H1 (cell line): ENCODE measurements around the gene RAB40C. TPM values are rescaled to one million over a fixed set of nuclear protein-coding genes. Genes with fewer than 3 reads are reported as not detected.

ENCODE experiments used
- CTCF ChIA-PET: fragments of 300-600 bp; sonication (Branson Sonifier 250); formaldehyde crosslinking; loops from one replicate; lab custom pipeline; 2021; ENCODE audit not compliant: partially characterized antibody; lab: Charles Lee
- POLR2A ChIA-PET: fragments of 300-600 bp; sonication (Branson Sonifier 250); formaldehyde crosslinking; loops from one replicate; lab custom pipeline; 2021; ENCODE audit warnings: inconsistent platforms; ENCODE audit not compliant: partially characterized antibody; lab: Charles Lee
- DNase-seq, 2 experiments: peaks; one replicate each; pipeline versions ENCODE4 v3.0.0 to v3.0.0-alpha.2; 2010 to 2022; ENCODE audit warnings: low spot score in 2 of 2, low read depth in 1 of 2, mixed read lengths in 1 of 2
- FAIRE-seq: peaks from 2 replicates; lab custom pipeline; 2011; peaks lifted over from hg19 to GRCh38; lab: Jason Lieb, UNC
- H2AFZ ChIP-seq: 2 replicates; pipeline ENCODE4 v1.8.1; 2012; ENCODE audit warnings: low read length, inconsistent platforms
- H2AK5ac ChIP-seq: 2 replicates; pipeline ENCODE4 v1.6.1; 2013; ENCODE audit warnings: low read depth, low read length
- H2BK120ac ChIP-seq: replicated peaks from 2 replicates; pipeline ENCODE3; 2013; ENCODE audit warnings: low read depth, low read length, inconsistent platforms
- H2BK12ac ChIP-seq: 2 replicates; pipeline ENCODE4 v1.6.1; 2013; ENCODE audit warnings: low read depth, low read length
- H2BK15ac ChIP-seq: 2 replicates; pipeline ENCODE4 v1.6.1; 2013; ENCODE audit warnings: low read length
- H2BK20ac ChIP-seq: 2 replicates; pipeline ENCODE4 v1.6.1; 2013; ENCODE audit warnings: low read length
- H2BK5ac ChIP-seq: 2 replicates; pipeline ENCODE4 v1.6.1; 2013; ENCODE audit warnings: low read depth, low read length
- H3K14ac ChIP-seq: 2 replicates; pipeline ENCODE4 v1.6.1; 2013; ENCODE audit warnings: inconsistent platforms; ENCODE audit not compliant: insufficient read length
- H3K18ac ChIP-seq: 2 replicates; pipeline ENCODE4 v1.6.1; 2013; ENCODE audit warnings: low read length; ENCODE audit errors: extremely low read depth
- H3K23ac ChIP-seq: 2 replicates; pipeline ENCODE4 v1.6.1; 2013; ENCODE audit warnings: inconsistent platforms; ENCODE audit not compliant: insufficient read length
- H3K23me2 ChIP-seq: 2 replicates; pipeline ENCODE4 v1.6.1; 2013; ENCODE audit warnings: low read depth, low read length
- H3K27ac ChIP-seq: 2 replicates; pipeline ENCODE4 v1.6.1; 2011; ENCODE audit warnings: low read depth, low read length, inconsistent platforms
- H3K27me3 ChIP-seq, 4 experiments: replicated peaks in 1 of 4; 1 replicate in 1 of 4; 2 replicates in 3 of 4; pipeline versions ENCODE4 v1.6.1 to v1.8.1; 2011 to 2013; ENCODE audit warnings: low read length in 3 of 4, mild to moderate bottlenecking in 3 of 4, inconsistent platforms in 2 of 4, mixed read lengths in 2 of 4, moderate library complexity in 1 of 4; ENCODE audit not compliant: control insufficient read depth in 3 of 4, insufficient read depth in 3 of 4; ENCODE audit errors: extremely low read depth in 1 of 4
- H3K36me3 ChIP-seq, 4 experiments: 2 replicates each; pipeline versions ENCODE4 v1.6.1 to v1.8.1; 2011 to 2013; ENCODE audit warnings: mild to moderate bottlenecking in 4 of 4, low read length in 3 of 4, moderate library complexity in 2 of 4, control low read depth in 1 of 4, inconsistent platforms in 1 of 4; ENCODE audit not compliant: insufficient read depth in 4 of 4, control insufficient read depth in 2 of 4
- H3K4ac ChIP-seq: replicated peaks from 2 replicates; pipeline ENCODE3; 2013; ENCODE audit warnings: low read length, low read depth, mixed read lengths, inconsistent platforms; ENCODE audit not compliant: insufficient read length
- H3K4me1 ChIP-seq, 4 experiments: replicated peaks in 1 of 4; 1 replicate in 1 of 4; 2 replicates in 3 of 4; pipeline versions ENCODE4 v1.6.1 to v1.8.1; 2011 to 2013; ENCODE audit warnings: low read length in 3 of 4, inconsistent platforms in 2 of 4, mixed read lengths in 1 of 4; ENCODE audit not compliant: insufficient read depth in 4 of 4, control insufficient read depth in 3 of 4
- H3K4me2 ChIP-seq, 2 experiments: 2 replicates each; pipeline versions ENCODE4 v1.6.1 to v1.8.1; 2011 to 2013; ENCODE audit warnings: low read depth in 2 of 2, low read length in 2 of 2, control low read depth in 1 of 2, inconsistent platforms in 1 of 2, mild to moderate bottlenecking in 1 of 2; ENCODE audit not compliant: insufficient read depth in 1 of 2
- H3K4me3 ChIP-seq, 4 experiments: fragments of 200-600, 300-600 bp in 1 of 4; sonication (generic), shearing (Covaris generic), sonication (Bioruptor Twin) in 1 of 4; 2 replicates each; pipeline versions ENCODE4 v1.5.1 to v1.8.1; 2011 to 2016; ENCODE audit warnings: low read length in 4 of 4, low read depth in 3 of 4, control low read depth in 2 of 4, inconsistent platforms in 2 of 4, mild to moderate bottlenecking in 2 of 4, mixed read lengths in 1 of 4, moderate library complexity in 1 of 4; ENCODE audit not compliant: insufficient read depth in 2 of 4; ENCODE audit errors: extremely low read depth in 1 of 4
- H3K56ac ChIP-seq: replicated peaks from 2 replicates; pipeline ENCODE3; 2013; ENCODE audit warnings: low read depth, mild to moderate bottlenecking, mixed read lengths, low read length, inconsistent platforms; ENCODE audit not compliant: insufficient read length
- H3K79me1 ChIP-seq: 2 replicates; pipeline ENCODE4 v1.6.1; 2013; ENCODE audit warnings: low read depth, low read length, control low read depth
- H3K79me2 ChIP-seq, 2 experiments: 2 replicates each; pipeline versions ENCODE4 v1.6.1 to v1.8.1; 2012 to 2013; ENCODE audit warnings: low read length in 2 of 2, mild to moderate bottlenecking in 2 of 2, inconsistent platforms in 1 of 2; ENCODE audit not compliant: insufficient read depth in 2 of 2, control insufficient read depth in 1 of 2
- H3K9ac ChIP-seq, 4 experiments: replicated peaks in 1 of 4; 1 replicate in 1 of 4; 2 replicates in 3 of 4; pipeline versions ENCODE4 v1.6.1 to v1.8.1; 2011 to 2013; ENCODE audit warnings: low read depth in 3 of 4, low read length in 3 of 4, control low read depth in 2 of 4, mild to moderate bottlenecking in 2 of 4, moderate library complexity in 2 of 4, inconsistent platforms in 1 of 4; ENCODE audit errors: extremely low read depth in 1 of 4
- H3K9me3 ChIP-seq, 2 experiments: 2 replicates each; pipeline versions ENCODE4 v1.6.1 to v1.8.1; 2012 to 2013; ENCODE audit warnings: mild to moderate bottlenecking in 2 of 2, moderate library complexity in 2 of 2, control low read depth in 1 of 2, inconsistent platforms in 1 of 2, low read depth in 1 of 2, low read length in 1 of 2, mixed read lengths in 1 of 2; ENCODE audit not compliant: insufficient read depth in 2 of 2
- H4K20me1 ChIP-seq, 2 experiments: replicated peaks in 1 of 2; 2 replicates each; pipeline versions ENCODE3 to v1.8.1; 2011 to 2013; ENCODE audit warnings: inconsistent platforms in 2 of 2, low read length in 2 of 2, mild to moderate bottlenecking in 1 of 2; ENCODE audit not compliant: insufficient read depth in 2 of 2, control insufficient read depth in 1 of 2
- H4K5ac ChIP-seq: 2 replicates; pipeline ENCODE4 v1.6.1; 2013; ENCODE audit warnings: low read length, low read depth, mixed read lengths, inconsistent platforms; ENCODE audit not compliant: insufficient read length
- H4K8ac ChIP-seq: 2 replicates; pipeline ENCODE4 v1.8.0; 2013; ENCODE audit warnings: mild to moderate bottlenecking, moderate library complexity, low read length, inconsistent platforms; ENCODE audit not compliant: insufficient read depth; ENCODE audit errors: extremely low read depth
- H4K91ac ChIP-seq: replicated peaks from 2 replicates; pipeline ENCODE3; 2013; ENCODE audit warnings: low read length, mixed read lengths, inconsistent platforms; ENCODE audit not compliant: insufficient read length
- ATF2 ChIP-seq: IDR thresholded peaks from 2 replicates; pipeline ENCODE4 v1.6.1; 2012; ENCODE audit warnings: low read length, inconsistent platforms
- ATF3 ChIP-seq: IDR thresholded peaks from 2 replicates; pipeline ENCODE4 v1.6.1; 2011; ENCODE audit warnings: low read depth, mild to moderate bottlenecking, low read length; ENCODE audit not compliant: insufficient read depth
- CBX8 ChIP-seq: fragments of 300-800, 300-1000 bp; sonication (generic); IDR thresholded peaks from 2 replicates; pipeline ENCODE4 v1.7.1; 2016; ENCODE audit warnings: low read depth, low read length, borderline replicate concordance
- CEBPB ChIP-seq: IDR thresholded peaks from 2 replicates; pipeline ENCODE4 v1.6.1; 2012; ENCODE audit warnings: low read depth, low read length
- FOSL1 ChIP-seq: IDR thresholded peaks from 2 replicates; pipeline ENCODE4 v1.6.1; 2011; ENCODE audit warnings: mild to moderate bottlenecking, low read depth, low read length, moderate library complexity; ENCODE audit not compliant: insufficient read depth
- MAFK ChIP-seq: IDR thresholded peaks from 2 replicates; pipeline ENCODE4 v1.6.1; 2012; ENCODE audit warnings: low read depth, mild to moderate bottlenecking, improper control_type of control experiment, low read length
- SP4 ChIP-seq: IDR thresholded peaks from 2 replicates; pipeline ENCODE4 v1.6.1; 2012; ENCODE audit warnings: low read length, inconsistent platforms
- WGBS, 2 experiments: shearing (Covaris generic) in 1 of 2; methylation state at CpG; one replicate each; pipeline versions ENCODE4 v1.1.6 to v1.1.7; 2013 to 2015; ENCODE audit warnings: low lambda C conversion rate in 2 of 2, mixed read lengths in 2 of 2, inconsistent platforms in 1 of 2, low coverage in 1 of 2, missing lambda C conversion rate in 1 of 2; ENCODE audit not compliant: insufficient replicate concordance in 2 of 2, insufficient coverage in 1 of 2, insufficient read length in 1 of 2; ENCODE audit errors: extremely low coverage in 1 of 2, missing lambda C conversion rate in 1 of 2; 5-methylcytosine and 5-hydroxymethylcytosine counted together
- polyA plus RNA-seq, 7 experiments: library from polyadenylated mRNA; depleted of rRNA in 3 of 7; stranded (reverse) in 5 of 7; unstranded in 2 of 7; fragments of >200 nt in 5 of 7; fragments of 200-250 nt in 2 of 7; gene quantifications; 1 replicate in 5 of 7; 2 replicates in 1 of 7; 4 replicates in 1 of 7; pipeline versions ENCODE4 v1.2.1 to v1.2.3, GENCODE V29; 2011 to 2013; ENCODE audit warnings: missing spikeins in 2 of 7, mixed read lengths in 2 of 7
- total RNA-seq: library from RNA; stranded (reverse); fragmentation: NEBNext Ultra II Directional; extraction: Animal tissue kit (Norgen Biotek cat#: 25700); gene quantifications from 2 replicates; pipeline ENCODE4 v1.2.1, GENCODE V29; 2021

Gene RAB40C
- total and polyA plus RNA-seq, 2 of the 8 experiments (the other 6 are each of a cell fraction or from before 2014, with no cell fraction given) = 13.9 to 15.6 TPM

- ChIA-PET CTCF (interaction anchor here (0.8 to 2.9 kb wide), 16 partner anchors 8 to 142 kb away, joined by 3 to 24 read pairs (median 4); partner anchors contain the start of genes NHLRC4 and WDR90), POLR2A (interaction anchor here (0.6 to 2.7 kb wide), 21 partner anchors 9 to 253 kb away, joined by 3 to 16 read pairs (median 3); partner anchors contain the start of genes WDR24 and WDR90)
- TF ChIP-seq ATF2 (no peak), CEBPB (no peak), MAFK (no peak), SP4 (no peak), FOSL1 (no peak), ATF3 (0 out of 2 replicates have a peak, but pooled peaks have one; percentile 10), CBX8 (no peak)
These were observed 47.5 kb downstream of the RAB40C start for GRCh38 chr16:637081-638018.

More at GRCh38 chr16:637081-638018, 47.5 kb downstream of the RAB40C start:
- Histone ChIP-seq H3K36me3 (peaks cover 0 to 21% (median 3%) of the 10 kb centered on the region in 4 experiments; a peak in 4 of 8 replicates), H2BK5ac (peak overlapping the region; percentile 94), H3K9ac (no peak overlapping the region), H3K9me3 (no peaks in the 10 kb centered on the region), H3K4me2 (peak overlapping the region; percentile 62 to 88), H3K4me3 (peak overlapping the region; percentile 73 to 89 (median 77)), H3K79me1 (no peaks in the 10 kb centered on the region), H4K20me1 (peaks cover 3 to 8% of the 10 kb centered on the region in 2 experiments), H2BK15ac (peak overlapping the region; percentile 96; the same call in 1 of the 2 replicates), H2BK12ac (0 out of 2 replicates have a peak overlapping the region, but pooled peaks have one; percentile 92), H4K5ac (peak overlapping the region; percentile 60), H2AK5ac (no peak overlapping the region), H3K4me1 (peaks cover 0 to 29% (median 18%) of the 10 kb centered on the region in 4 experiments; a peak in 6 of 7 replicates), H2BK120ac (peak overlapping the region; percentile 47), H2AFZ (0 out of 2 replicates have a peak overlapping the region, but pooled peaks have one; percentile 34), H3K56ac (peak overlapping the region; percentile 82), H3K23ac (no peak overlapping the region), H3K27me3 (no peaks in the 10 kb centered on the region), H3K14ac (no peak overlapping the region), H4K8ac (peak overlapping the region; percentile 62; the same call in 1 of the 2 replicates), H3K23me2 (peaks cover 9% of the 10 kb centered on the region; the same call in 1 of the 2 replicates), H3K18ac (peak overlapping the region; percentile 96), H2BK20ac (no peak overlapping the region), H3K27ac (peak overlapping the region; percentile 53; the same call in 1 of the 2 replicates), H3K79me2 (peaks cover 0 to 6% of the 10 kb centered on the region in 2 experiments; a peak in 1 of 4 replicates), H4K91ac (peak overlapping the region; percentile 84), H3K4ac (peak overlapping the region; percentile 81)
- 60% methylated on average over 17 of the region's 53 CpGs; no CpG with 5 or more reads in 1 of the 2 experiments for WGBS, 2 experiments
- no peak for FAIRE-seq
- peak in 1 of 2 experiments; percentile 91 for DNase-seq
